GM15510 (cell line): ENCODE results near the gene ARID1B.

Source experiments
- POLR2A ChIP-seq: IDR thresholded peaks from 3 replicates; pipeline ENCODE4 v1.6.1; 2011; ENCODE audit warnings: borderline replicate concordance; ENCODE audit not compliant: insufficient read length; ENCODE audit errors: extremely low read depth

The ARID1B gene

DNA sequence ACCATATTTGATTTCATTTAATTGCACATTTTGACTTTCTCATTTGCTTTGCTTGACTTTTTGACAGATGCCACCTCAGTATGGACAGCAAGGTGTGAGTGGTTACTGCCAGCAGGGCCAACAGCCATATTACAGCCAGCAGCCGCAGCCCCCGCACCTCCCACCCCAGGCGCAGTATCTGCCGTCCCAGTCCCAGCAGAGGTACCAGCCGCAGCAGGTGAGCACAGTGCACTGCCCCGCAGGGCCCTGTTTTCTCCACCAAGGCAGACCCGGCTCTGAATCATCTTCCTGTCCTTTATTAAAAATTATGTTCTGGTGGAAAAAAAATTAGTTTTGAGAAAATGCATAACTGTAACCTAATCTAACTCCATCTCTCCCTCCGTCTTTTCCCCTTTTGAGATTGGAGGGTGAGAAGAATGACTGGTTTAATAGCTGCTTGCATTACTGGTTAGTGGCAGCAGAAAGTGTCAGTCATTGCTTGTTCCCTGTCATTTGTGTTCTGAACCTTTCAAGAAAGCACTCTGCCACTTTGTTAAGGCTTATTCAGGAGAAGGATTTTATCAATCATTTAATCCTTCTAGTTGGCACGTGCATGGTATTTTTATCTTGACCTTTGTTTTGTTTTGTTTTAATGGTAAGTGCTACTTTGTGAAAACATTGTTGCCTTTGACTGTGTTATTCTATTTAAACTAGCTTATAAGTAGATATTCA, 124.3 kb downstream of the ARID1B start:
- TF ChIP-seq POLR2A = no peak

DNA sequence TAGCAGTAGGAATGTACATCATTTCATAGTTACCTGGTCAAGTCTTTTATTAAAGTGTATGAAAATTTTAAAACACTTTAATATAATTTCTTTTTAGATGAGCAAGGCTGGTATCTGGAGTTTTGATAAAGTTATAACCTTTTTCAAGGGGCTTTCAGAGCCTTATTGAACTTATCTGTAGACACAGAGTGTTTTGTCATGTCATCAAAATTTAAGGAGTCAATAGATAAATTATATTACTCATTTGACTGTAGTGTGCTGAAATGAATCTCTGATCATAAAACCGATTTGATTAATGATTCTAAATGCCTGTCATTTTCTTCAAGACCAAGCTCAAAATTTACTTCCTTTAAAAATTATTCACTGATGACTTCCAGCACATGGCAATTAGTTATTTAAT, 125.6 kb downstream of the ARID1B start:
- no peak for TF ChIP-seq POLR2A

- TF ChIP-seq POLR2A = no peak
Observed at GRCh38 chr6:156904176-156904967, 127.2 kb downstream of the ARID1B start.

GRCh38 chr6:156905801-156906200, 128.6 kb downstream of the ARID1B start:
- TF ChIP-seq POLR2A = no peak

GRCh38 chr6:156906451-156906850, 129.3 kb downstream of the ARID1B start:
- no peak for TF ChIP-seq POLR2A

DNA sequence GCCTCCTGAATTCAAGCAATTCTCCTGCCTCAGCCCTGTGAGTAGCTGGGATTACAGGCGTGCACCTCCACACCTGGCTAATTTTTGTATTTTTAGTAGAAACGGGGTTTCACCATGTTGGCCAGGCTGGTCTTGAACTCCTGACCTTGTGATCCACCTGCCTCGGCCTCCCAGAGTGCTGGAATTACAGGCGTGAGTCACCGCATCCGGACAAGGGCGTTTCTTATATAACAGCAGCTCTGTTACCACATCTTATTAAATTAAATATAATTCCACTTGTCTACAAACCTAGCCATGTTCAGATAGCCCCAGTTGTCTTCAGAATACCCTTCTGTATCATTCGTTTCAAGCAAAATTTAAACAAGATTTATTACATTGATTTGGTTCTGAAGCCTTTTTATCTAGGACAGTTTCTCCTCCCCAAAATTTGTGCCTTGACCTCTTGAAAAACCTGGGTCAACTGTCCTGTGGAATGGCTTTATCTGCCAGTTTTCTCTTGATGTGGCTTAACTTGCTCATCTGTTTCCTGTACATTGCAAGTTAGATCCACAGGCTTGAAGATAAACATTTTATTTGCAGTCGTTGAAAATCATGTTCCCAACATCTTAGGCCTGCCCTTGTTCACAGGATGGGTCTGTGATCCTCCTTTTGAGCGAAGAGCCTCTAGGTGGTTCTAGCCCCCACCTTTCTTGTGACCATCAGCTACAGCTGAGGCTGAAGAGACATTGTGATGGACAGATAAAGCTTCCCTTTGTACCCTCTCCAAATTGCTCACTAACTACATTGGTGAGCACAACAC, 132.2 kb downstream of the ARID1B start:
- no peak for TF ChIP-seq POLR2A

GRCh38 chr6:156910011-156910334, 132.8 kb downstream of the ARID1B start:
- TF ChIP-seq POLR2A = no peak

GRCh38 chr6:156910938-156911337, 133.8 kb downstream of the ARID1B start:
- TF ChIP-seq POLR2A = no peak

DNA sequence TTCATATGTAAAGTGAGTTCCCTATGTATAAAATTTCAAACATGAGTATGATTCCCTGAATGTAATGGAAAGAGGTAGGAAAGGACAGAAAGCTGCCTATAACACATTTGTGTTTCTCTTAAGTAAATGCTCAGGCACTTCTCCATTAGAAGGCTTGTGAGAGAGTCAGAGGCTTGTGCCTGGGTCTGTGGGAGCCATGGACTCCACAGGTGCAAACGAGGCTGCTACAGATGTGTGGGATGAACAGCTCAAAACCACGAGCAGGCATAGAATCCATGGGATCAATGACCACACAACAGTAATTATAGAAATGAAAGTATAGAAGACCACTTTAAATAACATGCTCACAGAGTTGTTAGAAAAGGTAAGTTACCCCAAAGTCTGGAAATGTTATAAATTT, 134.4 kb downstream of the ARID1B start:
- no peak for TF ChIP-seq POLR2A

GRCh38 chr6:156912431-156912830, 135.3 kb downstream of the ARID1B start:
- no peak for TF ChIP-seq POLR2A

GRCh38 chr6:156914181-156914580, 137.0 kb downstream of the ARID1B start:
- no peak for TF ChIP-seq POLR2A

- no peak for TF ChIP-seq POLR2A
Observed at GRCh38 chr6:156916130-156916801, 139.1 kb downstream of the ARID1B start.

DNA sequence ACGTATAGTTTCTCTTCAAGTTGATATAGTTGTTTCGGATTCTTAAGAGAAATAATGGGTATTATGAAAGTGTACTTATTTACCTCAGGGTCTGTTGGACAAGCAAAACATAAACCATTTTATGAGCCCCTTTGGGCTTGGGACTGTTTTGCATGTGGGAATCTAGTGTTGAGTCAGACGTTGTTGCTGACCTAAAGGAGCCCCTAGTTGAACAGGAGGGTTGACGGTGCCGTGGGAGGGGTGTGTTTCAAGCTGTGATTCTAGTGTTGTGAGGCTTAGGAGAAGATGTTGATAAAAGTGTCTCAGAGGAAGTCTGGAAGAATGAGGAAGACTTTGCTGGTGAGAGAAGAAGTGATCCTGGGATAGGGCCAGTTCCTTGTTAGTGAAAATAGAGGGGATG, 140.0 kb downstream of the ARID1B start:
- no peak for TF ChIP-seq POLR2A

DNA sequence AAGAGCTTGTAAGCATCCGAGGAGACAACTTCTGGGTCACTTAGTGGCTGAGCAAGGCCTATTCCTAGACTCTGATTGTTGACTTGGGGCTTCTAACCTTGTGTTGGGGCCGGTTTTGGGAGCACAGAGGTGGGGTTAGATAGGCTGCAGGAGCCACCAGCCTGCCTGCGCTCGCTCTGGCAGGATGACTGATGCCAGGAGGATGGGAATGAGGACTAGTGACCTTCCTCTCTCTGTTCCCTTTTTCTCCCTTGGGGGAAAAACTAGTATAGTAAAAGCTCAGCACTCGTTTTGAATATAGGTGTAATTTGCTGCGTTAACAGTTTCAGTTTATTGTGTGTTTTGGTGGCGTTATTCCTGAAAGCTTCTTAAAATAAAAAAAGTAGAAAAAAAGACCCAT, 141.5 kb downstream of the ARID1B start:
- TF ChIP-seq POLR2A = no peak

DNA sequence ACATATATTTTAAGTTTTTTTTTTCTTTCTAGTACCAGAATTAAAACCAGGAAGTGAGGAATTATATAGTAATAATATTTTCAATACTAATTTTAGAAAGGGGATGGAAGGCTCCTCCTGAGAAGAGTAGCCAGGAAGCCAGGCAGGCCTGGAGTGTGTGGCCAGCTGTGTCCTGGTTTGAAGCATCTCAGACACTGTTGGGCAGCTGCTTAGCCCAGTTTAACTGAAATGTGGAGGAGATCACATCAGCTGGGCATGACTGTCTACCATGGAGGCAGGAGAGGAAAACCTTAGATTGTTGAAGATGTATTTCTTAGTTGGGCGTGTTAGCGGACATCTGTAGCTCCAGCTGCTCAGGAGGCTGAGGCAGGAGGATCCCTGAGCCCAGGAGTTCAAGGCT, 142.2 kb downstream of the ARID1B start:
- no peak for TF ChIP-seq POLR2A

DNA sequence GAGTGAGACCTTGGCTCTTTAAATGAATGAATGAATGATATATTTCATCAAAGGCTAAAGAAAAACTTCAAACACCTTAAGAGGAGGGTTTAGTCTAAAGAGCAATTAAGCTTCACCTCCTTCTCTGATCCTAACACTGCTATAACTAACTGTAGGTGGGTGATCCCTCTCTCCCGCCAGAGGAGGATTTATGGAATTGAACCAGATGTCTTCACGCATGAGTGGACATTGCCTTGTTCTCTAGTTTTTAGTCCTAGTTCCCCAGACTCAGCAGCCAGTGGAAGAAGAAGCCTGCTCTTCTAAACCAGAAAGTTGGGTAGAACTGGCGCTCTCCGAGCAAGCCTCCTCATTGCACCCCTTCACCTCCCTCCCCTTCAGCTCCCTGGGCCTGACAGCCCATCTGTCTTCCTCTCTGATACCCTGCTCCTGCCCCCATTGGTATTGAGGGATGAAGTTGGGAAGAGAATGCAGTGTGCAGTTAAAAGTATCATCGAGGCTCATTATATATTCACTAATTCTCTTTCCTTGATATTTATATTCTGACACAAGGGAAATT, 142.7 kb downstream of the ARID1B start:
- TF ChIP-seq POLR2A = no peak

DNA sequence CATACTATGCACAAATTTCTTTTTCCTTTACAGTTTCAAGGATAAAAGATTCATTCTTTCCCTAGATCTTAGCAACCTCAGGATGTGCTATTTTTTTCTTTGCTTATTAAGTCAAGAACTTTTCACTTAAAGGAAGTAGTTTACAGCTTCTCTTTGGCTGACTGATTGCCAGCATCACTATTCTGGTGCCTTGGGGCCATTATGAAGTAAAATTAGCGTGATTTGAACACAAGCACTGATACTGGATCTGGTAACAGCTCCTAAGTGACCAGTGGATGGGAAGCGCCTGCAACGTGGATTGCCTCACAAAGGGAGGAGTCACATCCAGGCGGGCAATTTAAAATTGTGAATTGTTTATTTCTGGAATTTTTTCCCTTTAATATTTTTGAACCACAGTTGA, 147.1 kb downstream of the ARID1B start:
- TF ChIP-seq POLR2A = no peak
